Type B pancreatic cell (in vitro differentiated cells): ENCODE results near the gene DLGAP5. TPM values are rescaled to one million over a fixed set of nuclear protein-coding genes. Genes with fewer than 3 reads are reported as not detected.

Source experiments
- DNase-seq: peaks from one replicate; pipeline ENCODE4 v3.0.0; 2021; ENCODE audit warnings: mixed read lengths; ENCODE audit not compliant: unreplicated experiment; ENCODE audit errors: extremely low spot score
- H3K27ac Mint-ChIP-seq: 2 replicates; pipeline ENCODE4 v1.8.0; 2021; ENCODE audit warnings: mild to moderate bottlenecking, mixed read lengths
- H3K27me3 Mint-ChIP-seq: 2 replicates; pipeline ENCODE4 v1.8.0; 2021; ENCODE audit warnings: mixed read lengths
- H3K36me3 Mint-ChIP-seq: 2 replicates; pipeline ENCODE4 v1.8.0; 2021; ENCODE audit warnings: mixed read lengths
- H3K4me1 Mint-ChIP-seq: one replicate; pipeline ENCODE4 v1.8.0; 2021; ENCODE audit warnings: mixed read lengths; ENCODE audit not compliant: unreplicated experiment
- H3K4me3 Mint-ChIP-seq: 2 replicates; pipeline ENCODE4 v1.8.0; 2021; ENCODE audit warnings: mild to moderate bottlenecking, mixed read lengths
- H3K9me3 Mint-ChIP-seq: 2 replicates; pipeline ENCODE4 v1.8.0; 2021; ENCODE audit warnings: mixed read lengths
- CTCF ChIP-seq: fragments of 200-600 bp; sonication (generic); conservative IDR thresholded peaks from 2 replicates; pipeline ENCODE4 v1.5.0; 2021; ENCODE audit warnings: antibody characterized with exemption, mild to moderate bottlenecking
- total RNA-seq: library from RNA; stranded (reverse); gene quantifications from 2 replicates; pipeline ENCODE4 v1.2.1, GENCODE V29; 2021; ENCODE audit warnings: low replicate concordance

The DLGAP5 gene
- total RNA-seq, 1 donor from 2014 or later: 58.8 TPM

GRCh38 chr14:55194656-55195355 is 3.4 kb upstream of the DLGAP5 start:
- Mint-ChIP-seq H3K4me3 (no peak overlapping the region), H3K36me3 (no peaks in the 10 kb centered on the region), H3K27me3 (no peaks in the 10 kb centered on the region), H3K27ac (no peak overlapping the region), H3K9me3 (peaks cover 5% of the 10 kb centered on the region), H3K4me1 (peaks cover 15% of the 10 kb centered on the region)
- DNase-seq: no peak
- TF ChIP-seq CTCF: no peak

GRCh38 chr14:55192054-55192621 is 753 bp upstream of the DLGAP5 start:
- peak overlapping the region; percentile 85 for H3K27ac Mint-ChIP-seq
- no peaks in the 10 kb centered on the region for H3K36me3 Mint-ChIP-seq
- no peak for DNase-seq
- no peak for TF ChIP-seq CTCF
- H3K27me3 Mint-ChIP-seq: no peaks in the 10 kb centered on the region
- peaks cover 23% of the 10 kb centered on the region for H3K4me1 Mint-ChIP-seq
- H3K9me3 Mint-ChIP-seq: peaks cover 5% of the 10 kb centered on the region
- H3K4me3 Mint-ChIP-seq: peak overlapping the region; percentile 92

GRCh38 chr14:55190906-55191202 is 531 bp downstream of the DLGAP5 start:
- peaks cover 4% of the 10 kb centered on the region for H3K36me3 Mint-ChIP-seq
- DNase-seq: no peak
- peaks cover 23% of the 10 kb centered on the region for H3K4me1 Mint-ChIP-seq
- H3K9me3 Mint-ChIP-seq: peaks cover 5% of the 10 kb centered on the region
- no peaks in the 10 kb centered on the region for H3K27me3 Mint-ChIP-seq
- TF ChIP-seq CTCF: no peak
- peak overlapping the region; percentile 85 for H3K27ac Mint-ChIP-seq
- peak overlapping the region; percentile 92 for H3K4me3 Mint-ChIP-seq

GRCh38 chr14:55188686-55189295 is 2.6 kb downstream of the DLGAP5 start:
- H3K36me3 Mint-ChIP-seq: peaks cover 4% of the 10 kb centered on the region
- peak overlapping the region; percentile 92 for H3K4me3 Mint-ChIP-seq
- peaks cover 5% of the 10 kb centered on the region for H3K9me3 Mint-ChIP-seq
- peaks cover 23% of the 10 kb centered on the region for H3K4me1 Mint-ChIP-seq
- TF ChIP-seq CTCF: no peak
- no peak overlapping the region for H3K27ac Mint-ChIP-seq
- DNase-seq: no peak
- H3K27me3 Mint-ChIP-seq: no peaks in the 10 kb centered on the region

- TF ChIP-seq CTCF: no peak
- Mint-ChIP-seq H3K4me1 (no peaks in the 10 kb centered on the region), H3K4me3 (no peak overlapping the region), H3K36me3 (peaks cover 17% of the 10 kb centered on the region), H3K9me3 (no peaks in the 10 kb centered on the region), H3K27me3 (no peaks in the 10 kb centered on the region), H3K27ac (peak overlapping the region; percentile 30)
- DNase-seq: no peak
These were observed 11.0 kb downstream of the DLGAP5 start for GRCh38 chr14:55180434-55180833.
